Uterus (tissue), 2 donors: ENCODE results near the gene FBLIM1.

Experiments
- POLR2A ChIP-seq, 2 donors: fragments of 450-650 bp; IDR thresholded peaks; one replicate each; pipeline ENCODE4 v1.6.1; 2016; ENCODE audit warnings: antibody characterized with exemption in 2 of 2, mild to moderate bottlenecking in 1 of 2, moderate library complexity in 1 of 2
- TF ChIP-seq, protein P1 (sequence below), 4 experiments: fragments of 200-600 bp in 2 of 4; fragments of 450-650 bp in 2 of 4; sonication (generic) in 2 of 4; IDR thresholded peaks; one replicate each; pipeline ENCODE4 v1.5.1; 2016 to 2019; ENCODE audit warnings: antibody characterized with exemption in 4 of 4, mild to moderate bottlenecking in 2 of 4, moderate library complexity in 1 of 4

DNA sequence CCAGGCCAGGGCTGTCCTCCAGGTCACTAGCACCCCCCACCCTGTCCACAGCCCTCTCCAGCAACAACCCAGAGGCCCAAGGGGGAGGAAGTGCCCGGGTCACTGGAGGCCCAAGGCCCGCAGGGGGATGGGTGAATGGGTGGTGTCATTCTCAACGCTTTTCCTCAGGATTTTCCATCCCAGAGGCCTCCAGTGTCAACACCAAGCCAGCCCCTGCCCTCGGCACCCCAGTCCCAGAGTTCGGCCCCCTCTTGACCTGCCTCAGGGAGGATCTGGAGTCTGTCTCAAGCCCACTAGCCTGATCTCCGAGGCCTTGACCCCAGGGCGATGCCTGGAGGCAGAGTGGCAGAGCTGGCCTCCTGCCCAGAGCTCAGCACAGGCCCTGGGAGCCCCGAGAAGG lies 11.2 kb upstream of the FBLIM1 start:
- TF ChIP-seq, protein P1, sequence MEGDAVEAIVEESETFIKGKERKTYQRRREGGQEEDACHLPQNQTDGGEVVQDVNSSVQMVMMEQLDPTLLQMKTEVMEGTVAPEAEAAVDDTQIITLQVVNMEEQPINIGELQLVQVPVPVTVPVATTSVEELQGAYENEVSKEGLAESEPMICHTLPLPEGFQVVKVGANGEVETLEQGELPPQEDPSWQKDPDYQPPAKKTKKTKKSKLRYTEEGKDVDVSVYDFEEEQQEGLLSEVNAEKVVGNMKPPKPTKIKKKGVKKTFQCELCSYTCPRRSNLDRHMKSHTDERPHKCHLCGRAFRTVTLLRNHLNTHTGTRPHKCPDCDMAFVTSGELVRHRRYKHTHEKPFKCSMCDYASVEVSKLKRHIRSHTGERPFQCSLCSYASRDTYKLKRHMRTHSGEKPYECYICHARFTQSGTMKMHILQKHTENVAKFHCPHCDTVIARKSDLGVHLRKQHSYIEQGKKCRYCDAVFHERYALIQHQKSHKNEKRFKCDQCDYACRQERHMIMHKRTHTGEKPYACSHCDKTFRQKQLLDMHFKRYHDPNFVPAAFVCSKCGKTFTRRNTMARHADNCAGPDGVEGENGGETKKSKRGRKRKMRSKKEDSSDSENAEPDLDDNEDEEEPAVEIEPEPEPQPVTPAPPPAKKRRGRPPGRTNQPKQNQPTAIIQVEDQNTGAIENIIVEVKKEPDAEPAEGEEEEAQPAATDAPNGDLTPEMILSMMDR (IDR thresholded peaks at IDR 0.05): no peak
- no peak for TF ChIP-seq POLR2A (IDR thresholded peaks at IDR 0.05)
